ENCODE data around the gene CFAP47.

DNA sequence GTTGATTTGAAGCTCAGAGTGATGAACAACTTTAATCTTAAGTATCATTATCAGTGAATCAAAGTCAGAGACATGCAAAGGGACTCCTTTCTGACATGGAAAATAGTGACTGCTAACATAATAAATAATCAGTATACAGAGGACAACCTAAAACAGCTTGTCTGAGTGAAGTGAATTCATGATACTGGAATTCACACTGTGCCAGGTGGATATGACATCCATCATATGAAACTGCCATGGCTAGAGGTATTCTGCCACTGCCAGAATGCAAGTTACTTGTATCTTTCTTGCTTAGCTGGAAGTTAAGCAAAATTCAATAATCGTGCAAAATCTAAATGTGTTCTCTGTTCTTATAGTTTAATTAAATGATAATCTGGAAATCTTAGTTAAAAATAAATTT is 429.0 kb downstream of the CFAP47 start:
- TF ChIP-seq, protein P1, sequence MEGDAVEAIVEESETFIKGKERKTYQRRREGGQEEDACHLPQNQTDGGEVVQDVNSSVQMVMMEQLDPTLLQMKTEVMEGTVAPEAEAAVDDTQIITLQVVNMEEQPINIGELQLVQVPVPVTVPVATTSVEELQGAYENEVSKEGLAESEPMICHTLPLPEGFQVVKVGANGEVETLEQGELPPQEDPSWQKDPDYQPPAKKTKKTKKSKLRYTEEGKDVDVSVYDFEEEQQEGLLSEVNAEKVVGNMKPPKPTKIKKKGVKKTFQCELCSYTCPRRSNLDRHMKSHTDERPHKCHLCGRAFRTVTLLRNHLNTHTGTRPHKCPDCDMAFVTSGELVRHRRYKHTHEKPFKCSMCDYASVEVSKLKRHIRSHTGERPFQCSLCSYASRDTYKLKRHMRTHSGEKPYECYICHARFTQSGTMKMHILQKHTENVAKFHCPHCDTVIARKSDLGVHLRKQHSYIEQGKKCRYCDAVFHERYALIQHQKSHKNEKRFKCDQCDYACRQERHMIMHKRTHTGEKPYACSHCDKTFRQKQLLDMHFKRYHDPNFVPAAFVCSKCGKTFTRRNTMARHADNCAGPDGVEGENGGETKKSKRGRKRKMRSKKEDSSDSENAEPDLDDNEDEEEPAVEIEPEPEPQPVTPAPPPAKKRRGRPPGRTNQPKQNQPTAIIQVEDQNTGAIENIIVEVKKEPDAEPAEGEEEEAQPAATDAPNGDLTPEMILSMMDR (conservative IDR thresholded peaks at IDR 0.05; ENCODE audit: low read length), result no peak
- no peak for TF ChIP-seq EZH2phosphoT487 (IDR thresholded peaks at IDR 0.05; ENCODE audit: borderline replicate concordance)

Measured in Loucy (cell line).